Astrocyte of the cerebellum (primary cell): ENCODE results near the gene IGLL1.
"Not testable (repeated sequence)": the region's sequence is repeated elsewhere in the genome, so short reads cannot be mapped to it uniquely, and the experiment has no call there.

Experiments used
- DNase-seq: peaks from one replicate; pipeline ENCODE4 v3.0.0-alpha.2; 2011; ENCODE audit warnings: low read depth
- H3K4me3 ChIP-seq: 2 replicates; pipeline ENCODE4 v1.5.1; 2011; ENCODE audit warnings: mild to moderate bottlenecking, low read depth, low read length, moderate library complexity
- CTCF ChIP-seq: IDR thresholded peaks from 2 replicates; pipeline ENCODE4 v1.5.1; 2012; ENCODE audit warnings: low read length, low read depth, moderate library complexity, mild to moderate bottlenecking; ENCODE audit errors: missing control alignments
- in situ Hi-C: cut with HindIII; loops from 2 replicates; pipeline ENCODE4 v1.10.0; 2017; ENCODE audit warnings: low sequenced_read_pairs

Gene IGLL1

GRCh38 chr22:23579870-23580575, at the start of gene IGLL1:
Gene IGLL1, minus strand, starts transcription at chr22:23580290. Its CDS starts 100 bp downstream, at chr22:23580190.
- in situ Hi-C loops: no loop called here
- DNase-seq: no peak
- no peak within 1 kb of the TSS for H3K4me3 ChIP-seq
- TF ChIP-seq CTCF: no peak

- DNase-seq, in situ Hi-C loops: not testable (repeated sequence)
These were observed 48.1 kb upstream of the IGLL1 start for GRCh38 chr22:23628056-23628743.

GRCh38 chr22:23627401-23628055, 47.4 kb upstream of the IGLL1 start:
- not testable (repeated sequence) for H3K4me3 ChIP-seq, DNase-seq

More at GRCh38 chr22:23628056-23628743, 48.1 kb upstream of the IGLL1 start:
- not testable (repeated sequence) for H3K4me3 ChIP-seq

GRCh38 chr22:23626286-23626975, 46.3 kb upstream of the IGLL1 start:
- DNase-seq: no peak
- in situ Hi-C loops: no loop called here
- no peak for TF ChIP-seq CTCF
- H3K4me3 ChIP-seq: no peak overlapping the region

More at GRCh38 chr22:23627401-23628055, 47.4 kb upstream of the IGLL1 start:
- in situ Hi-C loops: not testable (repeated sequence)
- TF ChIP-seq CTCF: peak; percentile 29

GRCh38 chr22:23622634-23623033, 42.5 kb upstream of the IGLL1 start:
- TF ChIP-seq CTCF: no peak
- no peak overlapping the region for H3K4me3 ChIP-seq
- DNase-seq: no peak
- in situ Hi-C loops: no loop called here

GRCh38 chr22:23621916-23622315, 41.8 kb upstream of the IGLL1 start:
- H3K4me3 ChIP-seq, DNase-seq, in situ Hi-C loops: not testable (repeated sequence)

GRCh38 chr22:23621082-23621780, 41.1 kb upstream of the IGLL1 start:
- no peak for DNase-seq
- H3K4me3 ChIP-seq: no peak overlapping the region
- in situ Hi-C loops: no loop called here
- TF ChIP-seq CTCF: no peak
